Fibroblast of villous mesenchyme (primary cell): ENCODE measurements around the gene PICALM. TPM values are rescaled to one million over a fixed set of nuclear protein-coding genes. Genes with fewer than 3 reads are reported as not detected.

ENCODE experiments used
- DNase-seq: peaks from one replicate; pipeline ENCODE4 v3.0.0-alpha.2; 2010; ENCODE audit warnings: low read depth
- H3K4me3 ChIP-seq: 2 replicates; pipeline ENCODE4 v1.5.1; 2011; ENCODE audit warnings: low read depth, mild to moderate bottlenecking, low read length
- CTCF ChIP-seq: IDR thresholded peaks from 2 replicates; pipeline ENCODE4 v1.5.1; 2012; ENCODE audit warnings: low read depth, mild to moderate bottlenecking, low read length; ENCODE audit not compliant: insufficient read depth
- total RNA-seq: library from RNA; depleted of rRNA; stranded (reverse); fragments of >200 nt; gene quantifications from 2 replicates; pipeline ENCODE4 v1.2.3, GENCODE V29; 2012

The PICALM gene
- total RNA-seq, 1 donor = 388 TPM

GRCh38 chr11:86081455-86081854 lies 12.6 kb upstream of the PICALM start:
- DNase-seq = no peak
- H3K4me3 ChIP-seq = no peak overlapping the region
- TF ChIP-seq CTCF = no peak

GRCh38 chr11:86079421-86079820 lies 10.5 kb upstream of the PICALM start:
- no peak for DNase-seq
- no peak overlapping the region for H3K4me3 ChIP-seq
- TF ChIP-seq CTCF = no peak

- no peak for TF ChIP-seq CTCF
- DNase-seq = no peak
- H3K4me3 ChIP-seq = no peak overlapping the region
Observed at GRCh38 chr11:86073948-86074347, 5.1 kb upstream of the PICALM start.

- DNase-seq = no peak
- no peak for TF ChIP-seq CTCF
- H3K4me3 ChIP-seq = no peak overlapping the region
Observed at GRCh38 chr11:86072211-86072610, 3.3 kb upstream of the PICALM start.

- no peak for TF ChIP-seq CTCF
- DNase-seq = no peak
- H3K4me3 ChIP-seq = no peak overlapping the region
Observed at GRCh38 chr11:86070142-86071056, 1.5 kb upstream of the PICALM start.

- TF ChIP-seq CTCF = no peak
- DNase-seq = peak; percentile 88
- peak overlapping the region; percentile 48 for H3K4me3 ChIP-seq
Observed at GRCh38 chr11:86069408-86070101, 671 bp upstream of the PICALM start.
